OCI-LY3 (cell line): Measurements from ENCODE around the gene PDE4D.

Source experiments
- CTCF ChIP-seq: fragments of 200-600, 300-600 bp; sonication (generic); IDR thresholded peaks from 2 replicates; pipeline ENCODE4 v1.5.1; 2014; ENCODE audit warnings: antibody characterized with exemption, low read length, low read depth
- EZH2phosphoT487 ChIP-seq: fragments of 200-600 bp; shearing (Covaris generic); IDR thresholded peaks from 2 replicates; pipeline ENCODE4 v1.6.1; 2018; ENCODE audit warnings: antibody characterized with exemption, mixed run types, low read depth

DNA sequence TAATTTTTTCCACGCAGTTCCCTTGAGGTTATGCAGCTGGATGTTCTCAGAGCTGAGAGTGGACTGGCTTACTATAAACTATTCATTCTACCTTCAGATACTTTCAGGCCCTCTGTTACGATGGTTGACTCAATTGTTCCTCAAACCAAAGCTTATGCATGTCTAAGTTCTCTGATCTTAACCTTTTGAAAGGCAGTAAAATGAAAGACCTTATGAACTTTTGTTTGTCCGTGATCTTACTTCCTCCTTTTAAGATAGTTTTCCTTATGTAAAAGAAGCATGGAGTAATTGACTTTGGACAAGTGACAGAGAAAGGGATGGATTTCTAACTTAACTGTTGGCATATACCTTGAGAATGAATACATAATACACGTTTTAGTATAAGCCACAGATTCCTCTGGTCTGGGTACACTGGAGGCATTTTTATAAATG lies 575.7 kb downstream of the PDE4D start:
- TF ChIP-seq CTCF (no peak), EZH2phosphoT487 (no peak)
